Calu3 (cell line): ENCODE results near the gene MGA. TPM values are rescaled to one million over a fixed set of nuclear protein-coding genes. Genes with fewer than 3 reads are reported as not detected.

Experiments used
- BruUV-seq: library from RNA; stranded (reverse); fragments of 400-500 nt; replicated peaks from 2 replicates; lab custom pipeline; 2021; lab: Mats Ljungman, UMichigan
- CTCF ChIA-PET: fragments of 300-600 bp; sonication (Branson Sonifier 250); formaldehyde crosslinking; loops from one replicate; lab custom pipeline; 2022; ENCODE audit warnings: antibody characterized with exemption; lab: Charles Lee
- DNase-seq: peaks from one replicate; pipeline ENCODE4 v3.0.0; 2022
- H3K27ac Mint-ChIP-seq: one replicate; pipeline ENCODE4 v1.8.0; 2022; ENCODE audit warnings: mixed read lengths; ENCODE audit not compliant: unreplicated experiment
- H3K27me3 Mint-ChIP-seq: one replicate; pipeline ENCODE4 v1.8.0; 2022; ENCODE audit warnings: mixed read lengths; ENCODE audit not compliant: unreplicated experiment
- H3K36me3 Mint-ChIP-seq: one replicate; pipeline ENCODE4 v1.8.0; 2022; ENCODE audit warnings: mild to moderate bottlenecking, moderate library complexity, mixed read lengths; ENCODE audit not compliant: insufficient read depth, unreplicated experiment
- H3K4me1 Mint-ChIP-seq: one replicate; pipeline ENCODE4 v1.8.0; 2022; ENCODE audit warnings: mild to moderate bottlenecking, low read depth, mixed read lengths; ENCODE audit not compliant: unreplicated experiment
- H3K4me3 Mint-ChIP-seq: one replicate; pipeline ENCODE4 v1.8.0; 2022; ENCODE audit warnings: mild to moderate bottlenecking, low read depth, moderate library complexity, mixed read lengths; ENCODE audit not compliant: unreplicated experiment
- H3K9me3 Mint-ChIP-seq: one replicate; pipeline ENCODE4 v1.8.0; 2022; ENCODE audit warnings: low read depth, mixed read lengths; ENCODE audit not compliant: unreplicated experiment
- CTCF ChIP-seq: fragments of 200-600 bp; IDR thresholded peaks from one replicate; pipeline ENCODE4 v1.8.0; 2022; ENCODE audit warnings: antibody characterized with exemption; ENCODE audit not compliant: unreplicated experiment
- intact Hi-C: fragments of 100-400 bp; cut with micrococcal nuclease; formaldehyde crosslinking; loops from one replicate; pipeline ENCODE4 v1.10.0; 2022; ENCODE audit not compliant: unreplicated experiment
- total RNA-seq: library from RNA; stranded (reverse); gene quantifications from 2 replicates; pipeline ENCODE4 v1.2.3, GENCODE V29; 2022

Gene MGA
- total RNA-seq, 1 experiment from 2014 or later: 26.4 TPM

GRCh38 chr15:41698779-41699178 lies 38.6 kb downstream of the MGA start:
- DNase-seq: no peak
- no TSS peak for BruUV-seq
- Mint-ChIP-seq H3K4me1 (no peaks in the 10 kb centered on the region), H3K27me3 (no peaks in the 10 kb centered on the region), H3K9me3 (no peaks in the 10 kb centered on the region), H3K4me3 (no peak overlapping the region), H3K36me3 (peaks cover 6% of the 10 kb centered on the region), H3K27ac (no peak overlapping the region)
- no peak for TF ChIP-seq CTCF
- CTCF ChIA-PET: no interaction called here
- intact Hi-C loops: no loop called here

DNA sequence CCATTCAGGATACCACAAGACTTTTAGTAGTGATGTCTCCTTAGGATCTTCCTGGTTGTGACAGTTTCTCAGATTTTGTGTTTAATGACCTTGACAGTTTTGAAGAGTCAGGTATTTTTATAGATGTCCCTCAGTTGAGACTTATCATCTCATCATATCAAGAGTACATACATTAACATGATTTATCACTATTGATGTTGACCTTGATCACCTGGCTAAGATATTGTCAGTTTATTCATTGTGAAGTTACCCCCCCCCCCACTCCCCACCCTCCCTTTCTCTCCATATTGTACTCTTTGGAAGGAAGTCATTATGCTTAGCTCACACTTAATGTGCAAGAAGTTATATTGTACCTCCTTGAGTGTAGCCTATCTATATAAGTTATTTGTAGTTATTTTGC lies 42.9 kb downstream of the MGA start:
- intact Hi-C loops: no loop called here
- H3K27me3 Mint-ChIP-seq: no peaks in the 10 kb centered on the region
- no peak overlapping the region for H3K27ac Mint-ChIP-seq
- no peaks in the 10 kb centered on the region for H3K4me1 Mint-ChIP-seq
- no peak for TF ChIP-seq CTCF
- CTCF ChIA-PET: no interaction called here
- BruUV-seq: no TSS peak
- H3K36me3 Mint-ChIP-seq: peaks cover 6% of the 10 kb centered on the region
- H3K4me3 Mint-ChIP-seq: no peak overlapping the region
- DNase-seq: no peak
- H3K9me3 Mint-ChIP-seq: no peaks in the 10 kb centered on the region

- Mint-ChIP-seq H3K9me3 (no peaks in the 10 kb centered on the region), H3K4me1 (no peaks in the 10 kb centered on the region), H3K27me3 (no peaks in the 10 kb centered on the region), H3K27ac (no peak overlapping the region), H3K4me3 (no peak overlapping the region), H3K36me3 (peaks cover 9% of the 10 kb centered on the region)
- CTCF ChIA-PET: no interaction called here
- BruUV-seq: no TSS peak
- no peak for DNase-seq
- intact Hi-C loops: no loop called here
- no peak for TF ChIP-seq CTCF
Observed at GRCh38 chr15:41713047-41713446, 52.8 kb downstream of the MGA start.

DNA sequence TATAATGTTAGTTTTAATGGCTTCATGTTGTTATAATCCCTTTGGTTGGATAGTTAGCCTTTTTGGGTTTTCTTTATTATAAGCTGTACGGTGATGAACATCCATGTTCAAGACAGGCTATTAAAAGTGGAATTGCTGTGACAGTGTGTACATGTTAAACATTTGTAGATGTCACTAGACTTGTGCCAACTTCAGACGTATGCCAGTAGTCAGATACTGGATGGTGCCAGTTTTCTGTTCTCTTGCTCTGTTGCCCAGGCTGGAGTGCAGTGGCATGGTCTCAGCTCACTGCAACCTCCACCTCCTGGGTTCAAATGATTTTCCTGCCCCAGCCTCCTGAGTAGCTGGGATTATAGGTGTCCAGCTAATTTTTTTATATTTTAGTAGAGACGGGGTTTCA lies 54.1 kb downstream of the MGA start:
- Mint-ChIP-seq H3K36me3 (peaks cover 11% of the 10 kb centered on the region), H3K4me3 (no peak overlapping the region), H3K9me3 (no peaks in the 10 kb centered on the region), H3K27me3 (no peaks in the 10 kb centered on the region), H3K4me1 (no peaks in the 10 kb centered on the region), H3K27ac (no peak overlapping the region)
- intact Hi-C loops: no loop called here
- DNase-seq: no peak
- no peak for TF ChIP-seq CTCF
- CTCF ChIA-PET: no interaction called here
- no TSS peak for BruUV-seq
